A204.1 (cell line): ENCODE results near the gene TPD52L1.

Experiments
- FAIRE-seq: peaks from 2 replicates; lab custom pipeline; 2012; peaks lifted over from hg19 to GRCh38; lab: Jason Lieb, UNC

TPD52L1 gene

GRCh38 chr6:125182237-125183008 lies 28.9 kb downstream of the TPD52L1 start:
- no peak for FAIRE-seq

GRCh38 chr6:125183391-125183790 lies 29.8 kb downstream of the TPD52L1 start:
- no peak for FAIRE-seq

- no peak for FAIRE-seq
These were observed 34.5 kb downstream of the TPD52L1 start for GRCh38 chr6:125188037-125188436.

GRCh38 chr6:125188594-125189203 lies 35.1 kb downstream of the TPD52L1 start:
- FAIRE-seq: no peak

- FAIRE-seq: no peak
These were observed 35.9 kb downstream of the TPD52L1 start for GRCh38 chr6:125189494-125189893.

GRCh38 chr6:125190667-125191066 lies 37.1 kb downstream of the TPD52L1 start:
- FAIRE-seq: no peak

- FAIRE-seq: no peak
These were observed 38.5 kb downstream of the TPD52L1 start for GRCh38 chr6:125191916-125192609.

- no peak for FAIRE-seq
These were observed 39.0 kb downstream of the TPD52L1 start for GRCh38 chr6:125192610-125192930.

GRCh38 chr6:125193208-125193607 lies 39.6 kb downstream of the TPD52L1 start:
- FAIRE-seq: no peak

- FAIRE-seq: no peak
These were observed 41.4 kb downstream of the TPD52L1 start for GRCh38 chr6:125194941-125195340.

GRCh38 chr6:125195526-125195925 lies 42.0 kb downstream of the TPD52L1 start:
- no peak for FAIRE-seq

- FAIRE-seq: no peak
These were observed 43.0 kb downstream of the TPD52L1 start for GRCh38 chr6:125196613-125197012.

- no peak for FAIRE-seq
These were observed 44.3 kb downstream of the TPD52L1 start for GRCh38 chr6:125197795-125198269.

- FAIRE-seq: no peak
These were observed 44.9 kb downstream of the TPD52L1 start for GRCh38 chr6:125198398-125198937.

- FAIRE-seq: no peak
These were observed 47.4 kb downstream of the TPD52L1 start for GRCh38 chr6:125200941-125201340.

- no peak for FAIRE-seq
These were observed 48.6 kb downstream of the TPD52L1 start for GRCh38 chr6:125201961-125202729.

- no peak for FAIRE-seq
These were observed 49.8 kb downstream of the TPD52L1 start for GRCh38 chr6:125203395-125203794.

GRCh38 chr6:125205931-125206330 lies 52.4 kb downstream of the TPD52L1 start:
- no peak for FAIRE-seq

GRCh38 chr6:125206389-125206788 lies 52.8 kb downstream of the TPD52L1 start:
- FAIRE-seq: no peak

GRCh38 chr6:125207956-125208355 lies 54.4 kb downstream of the TPD52L1 start:
- no peak for FAIRE-seq

- FAIRE-seq: no peak
These were observed 55.2 kb downstream of the TPD52L1 start for GRCh38 chr6:125208625-125209249.

- no peak for FAIRE-seq
These were observed 57.1 kb downstream of the TPD52L1 start for GRCh38 chr6:125210667-125211066.
